ENCODE measurements around the gene RHOU.
"Not testable (repeated sequence)": the region's sequence is repeated elsewhere in the genome, so short reads cannot be mapped to it uniquely, and the experiment has no call there.

RHOU gene

DNA sequence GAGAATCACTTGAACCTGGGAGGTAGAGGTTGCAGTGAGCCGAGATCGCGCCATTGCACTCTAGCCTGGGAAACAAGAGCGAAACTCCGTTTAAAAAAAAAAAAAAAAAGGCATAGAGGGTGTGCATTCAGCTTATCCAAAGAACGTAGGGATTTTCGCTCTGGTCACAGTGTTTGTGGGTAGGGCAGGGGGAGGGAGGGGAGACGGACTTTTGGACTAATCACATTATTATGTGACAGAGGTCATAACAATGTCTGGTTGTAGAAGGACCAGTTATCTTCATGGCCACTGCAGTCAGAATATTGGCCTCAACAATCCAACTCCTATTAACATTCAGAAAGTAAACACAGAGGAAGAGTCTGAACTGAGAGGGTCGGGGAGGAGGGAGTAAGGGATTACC is 25.7 kb downstream of the RHOU start:
- no peak for DNase-seq

DNA sequence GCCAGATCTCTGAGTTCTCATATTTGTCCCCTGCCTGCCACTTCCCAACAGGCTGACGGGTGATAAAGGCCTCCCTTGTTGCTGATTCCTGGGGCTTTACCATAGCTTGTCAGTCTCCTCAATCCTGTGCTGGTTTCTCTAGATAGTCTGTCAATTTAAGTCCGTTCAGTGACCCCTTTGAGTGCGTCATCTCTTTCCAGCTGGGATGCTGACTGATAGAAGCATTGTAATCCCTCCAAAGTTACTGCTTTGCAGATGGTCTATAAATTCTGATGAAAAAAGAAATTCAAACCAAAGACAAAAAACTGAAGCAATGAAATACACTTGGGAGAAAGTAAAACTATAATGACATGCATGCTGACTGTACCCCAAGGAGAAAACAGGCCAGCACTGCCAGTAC is 28.3 kb downstream of the RHOU start:
- DNase-seq, result no peak

DNA sequence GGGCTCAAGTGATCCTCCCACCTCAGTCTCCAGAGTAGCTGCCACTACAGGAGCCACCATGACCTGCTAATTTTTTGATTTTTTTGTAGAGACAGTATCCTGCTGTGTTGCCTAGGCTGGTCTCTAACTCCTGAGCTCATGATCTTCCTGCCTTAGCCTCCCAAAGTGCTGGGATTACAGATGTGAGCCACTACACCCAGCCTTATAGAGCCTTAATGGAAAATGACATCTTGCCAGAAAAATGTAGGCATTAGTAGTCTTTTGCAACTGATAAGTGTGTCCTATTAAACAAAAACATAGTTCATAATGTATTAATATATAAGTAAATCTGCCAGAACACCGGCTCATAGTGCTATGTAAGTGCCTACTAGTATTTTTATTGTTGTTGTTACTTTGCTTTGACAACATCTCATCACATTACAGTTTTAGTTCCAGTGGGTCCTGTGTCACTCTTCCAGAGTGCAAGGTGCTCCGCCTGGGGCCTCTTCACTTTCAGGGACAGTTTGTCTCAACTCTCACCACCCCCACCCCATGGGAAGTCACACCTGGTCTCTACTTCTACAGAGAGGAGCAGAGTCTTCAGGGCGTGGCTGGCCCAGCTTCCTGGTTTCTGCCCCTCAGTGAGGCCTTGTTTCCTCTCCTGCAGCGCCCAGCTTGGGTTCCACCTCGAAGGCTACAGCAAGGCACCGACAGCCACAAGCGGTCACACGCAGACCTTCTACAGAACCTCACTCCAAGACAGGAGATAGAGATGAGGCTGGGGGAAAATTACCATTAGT is 30.1 kb downstream of the RHOU start:
- DNase-seq, result no peak

DNA sequence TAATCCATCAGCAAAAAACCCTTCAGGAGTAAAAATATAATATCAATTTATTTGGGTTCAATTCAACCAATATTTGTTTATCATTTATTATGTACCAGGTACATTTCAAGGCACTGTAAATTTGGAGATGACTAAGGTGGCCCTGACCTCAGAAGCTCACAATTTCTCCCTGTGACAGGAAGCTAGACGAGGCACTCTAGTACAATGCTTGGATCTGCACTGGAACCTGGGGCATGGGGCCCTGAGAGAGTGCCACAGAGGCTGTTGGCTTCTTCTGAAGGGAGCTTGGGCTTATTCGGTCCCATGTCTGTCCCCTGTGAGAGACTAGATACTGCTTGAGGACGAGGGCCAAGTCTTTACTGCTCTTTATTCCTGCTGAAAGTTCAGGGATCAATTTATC is 31.5 kb downstream of the RHOU start:
- no peak for DNase-seq

DNA sequence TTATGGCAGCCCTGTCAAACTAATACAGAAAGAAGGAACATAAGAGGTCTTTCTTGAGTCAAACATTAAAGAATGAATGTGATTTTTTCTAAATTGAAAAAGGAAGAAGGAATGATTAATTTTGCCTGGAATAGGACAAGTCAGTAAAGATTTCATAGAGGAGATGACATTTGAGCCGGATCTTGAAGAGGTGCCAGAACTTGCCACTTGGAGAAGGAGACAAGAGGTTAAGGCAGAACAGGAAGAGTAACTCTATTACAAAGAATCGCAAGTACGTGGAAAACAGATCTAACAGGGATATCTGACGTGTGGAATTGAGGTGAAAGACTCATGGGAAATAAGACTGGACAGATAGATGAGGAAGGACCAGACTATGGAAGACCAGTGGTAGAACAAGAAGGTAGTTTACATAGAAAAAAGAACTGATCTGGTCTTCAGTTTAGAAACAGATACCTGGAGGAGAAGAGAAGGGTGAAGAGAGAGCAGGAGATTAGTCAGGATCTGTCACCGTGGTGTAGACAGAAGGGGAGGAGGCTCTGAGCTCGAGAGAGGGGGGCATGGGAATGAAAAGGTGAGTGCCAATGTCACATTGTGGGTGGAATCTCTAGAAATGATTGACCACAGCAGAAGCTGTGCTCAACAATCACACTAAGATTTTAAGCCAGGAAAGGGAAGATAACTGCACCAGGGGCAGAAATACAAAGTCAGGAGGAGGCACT is 32.5 kb downstream of the RHOU start:
- DNase-seq, result no peak

DNA sequence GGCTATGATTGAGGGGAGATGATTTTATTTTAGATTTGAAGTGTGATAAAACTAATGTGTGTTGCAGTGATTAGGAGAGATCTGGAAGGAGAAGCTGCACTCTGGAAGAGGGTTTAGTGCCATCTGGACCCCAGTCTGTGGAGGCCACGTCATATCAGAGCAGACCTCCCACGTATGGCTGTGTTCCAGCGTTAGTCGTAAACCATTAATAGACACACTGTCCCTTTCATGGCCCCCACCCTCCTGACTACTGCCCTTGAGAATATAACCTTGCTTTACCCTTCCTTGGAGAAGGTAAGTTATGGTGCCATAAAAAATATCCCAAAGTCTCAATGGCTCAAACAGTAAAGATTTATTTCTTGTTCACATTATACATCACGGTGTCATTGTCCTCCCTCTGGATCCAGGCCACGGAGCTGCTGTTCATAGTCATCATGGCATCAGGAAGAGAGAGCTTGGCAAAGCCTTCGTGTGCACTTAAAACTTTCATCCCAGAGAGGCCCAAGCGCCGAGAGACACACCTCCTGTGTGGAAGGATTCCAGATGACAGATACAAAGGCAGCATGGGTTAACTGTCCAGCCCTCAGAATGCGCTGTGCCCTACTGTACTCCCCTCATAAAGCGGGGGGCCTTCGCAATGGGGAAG is 33.2 kb downstream of the RHOU start:
- DNase-seq, result no peak

DNA sequence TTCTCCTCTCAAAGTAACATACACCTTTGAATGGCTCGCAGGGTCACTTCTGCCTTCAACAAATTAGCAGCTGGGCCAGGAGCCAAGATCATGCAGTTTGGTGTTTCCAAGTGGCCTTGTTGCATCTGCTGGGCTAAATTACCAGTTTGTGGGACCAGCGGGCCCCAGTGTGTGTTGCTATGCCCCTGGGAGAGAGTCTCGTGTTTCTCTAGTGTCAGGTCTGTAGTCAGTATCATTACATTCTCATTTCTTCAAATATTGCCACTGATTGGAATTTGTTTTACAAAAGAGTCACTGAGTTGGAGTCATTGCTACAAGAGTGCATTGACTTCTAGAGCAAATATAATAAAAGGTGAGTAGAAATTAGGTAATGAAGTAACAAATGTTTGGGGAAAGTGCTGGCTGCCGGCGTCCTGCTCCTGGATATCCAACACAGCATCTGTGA is 35.5 kb downstream of the RHOU start:
- DNase-seq, result peak; percentile 71

DNA sequence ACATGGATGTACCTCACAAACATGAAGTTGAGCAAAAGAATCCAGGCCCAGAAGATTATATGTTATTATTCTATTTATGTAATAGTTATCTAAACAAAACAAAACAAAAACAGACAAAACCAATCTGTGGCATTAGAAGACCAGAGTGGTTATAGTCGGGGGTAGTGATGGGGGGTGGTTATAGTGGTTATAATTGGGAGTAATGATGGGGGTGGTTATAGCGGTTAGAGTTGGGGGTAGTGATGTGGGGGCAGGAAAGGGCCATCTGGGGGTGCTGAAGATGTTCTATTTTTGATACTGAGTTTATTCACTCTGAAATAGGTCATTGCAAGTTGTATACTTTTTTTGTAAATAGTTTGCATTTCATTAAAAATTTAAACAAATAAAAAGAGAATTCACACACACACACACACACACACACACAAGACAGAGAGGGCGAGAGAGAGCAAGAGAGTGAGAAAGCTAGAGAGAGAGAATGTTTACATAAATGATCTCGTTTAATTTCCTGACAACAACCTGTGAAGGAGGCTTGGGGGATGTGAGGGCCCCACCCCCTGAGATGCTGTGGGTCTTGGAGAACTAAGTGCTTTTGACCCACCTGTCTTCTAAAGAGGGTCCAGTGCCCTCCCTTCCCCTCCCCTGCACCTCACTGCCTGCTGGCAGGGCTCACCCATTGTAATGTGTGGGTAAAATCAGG is 37.4 kb downstream of the RHOU start:
- DNase-seq, result no peak

DNA sequence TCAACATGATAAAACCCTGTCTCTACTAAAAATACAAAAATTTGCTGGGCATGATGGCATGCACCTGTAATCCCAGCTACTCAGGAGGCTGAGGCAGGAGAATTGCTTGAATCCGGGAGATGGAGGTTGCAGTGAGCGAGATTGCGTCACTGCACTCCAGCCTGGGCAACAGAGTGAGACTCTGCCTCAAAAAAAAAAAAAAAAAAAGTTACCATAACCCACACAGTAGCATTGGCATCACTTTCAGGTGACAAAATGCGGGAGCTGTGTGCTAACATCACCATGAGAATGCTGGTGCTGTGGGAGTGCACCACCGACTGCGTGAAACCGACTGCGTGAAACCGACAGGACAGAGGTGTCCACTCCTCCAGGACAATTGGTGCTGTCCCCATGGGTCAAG is 40.7 kb downstream of the RHOU start:
- DNase-seq, result not testable (repeated sequence)

DNA sequence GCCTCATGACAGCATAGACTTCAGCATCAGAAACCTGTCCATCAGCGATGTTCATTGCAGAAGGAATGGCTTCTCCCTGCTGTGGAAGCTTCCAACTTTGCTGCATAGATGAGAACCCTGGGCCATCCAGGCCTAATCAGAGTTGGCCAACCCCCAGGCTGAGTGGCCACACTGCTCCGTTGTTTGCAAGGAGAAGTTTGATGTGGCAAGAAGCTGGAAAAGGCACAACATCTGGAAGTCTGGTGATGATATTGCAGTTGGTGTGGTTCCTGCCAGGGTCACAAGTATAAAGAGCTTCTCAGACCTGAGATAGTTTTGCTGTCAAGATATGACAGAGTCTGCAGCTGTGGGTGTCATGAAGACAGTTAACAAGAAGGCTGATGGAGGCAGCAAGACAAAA is 41.2 kb downstream of the RHOU start:
- DNase-seq, result no peak

DNA sequence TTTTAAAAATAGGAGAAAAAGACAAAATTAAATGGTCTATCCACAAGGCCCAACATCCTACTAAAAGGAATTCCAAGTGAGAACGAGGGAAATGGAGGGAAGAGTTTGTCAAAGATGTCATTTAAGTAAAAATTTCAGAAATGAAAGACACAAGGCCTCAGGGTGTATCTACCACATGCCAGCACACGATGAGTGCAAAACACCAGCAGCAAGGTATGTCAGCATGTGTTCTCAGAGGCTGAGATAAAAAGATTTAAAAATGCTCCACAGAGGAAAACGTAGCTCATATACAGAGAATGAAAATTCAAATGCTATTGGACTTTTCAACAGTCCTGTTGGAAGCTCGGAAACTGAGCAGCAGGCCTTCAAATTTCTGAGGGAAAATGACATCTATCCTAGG is 42.0 kb downstream of the RHOU start:
- no peak for DNase-seq

DNA sequence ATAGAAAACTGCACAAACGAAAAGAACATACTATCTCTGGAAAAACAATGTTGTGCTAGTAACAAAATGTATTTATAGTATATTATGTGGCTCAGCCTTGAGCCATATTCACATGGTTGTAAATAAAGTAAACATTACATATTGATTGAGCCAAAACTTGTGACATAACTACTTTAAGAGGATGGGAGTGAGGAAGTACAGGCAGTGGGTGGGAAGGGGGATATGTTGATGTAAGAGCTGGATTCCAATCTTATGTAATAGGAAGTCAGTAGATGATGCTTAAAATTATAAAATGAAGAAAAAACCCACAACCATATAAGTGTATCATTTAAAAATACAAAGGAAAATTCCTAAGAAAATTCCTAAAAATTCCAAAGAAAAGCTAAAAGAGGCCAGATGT is 42.7 kb downstream of the RHOU start:
- no peak for DNase-seq

DNA sequence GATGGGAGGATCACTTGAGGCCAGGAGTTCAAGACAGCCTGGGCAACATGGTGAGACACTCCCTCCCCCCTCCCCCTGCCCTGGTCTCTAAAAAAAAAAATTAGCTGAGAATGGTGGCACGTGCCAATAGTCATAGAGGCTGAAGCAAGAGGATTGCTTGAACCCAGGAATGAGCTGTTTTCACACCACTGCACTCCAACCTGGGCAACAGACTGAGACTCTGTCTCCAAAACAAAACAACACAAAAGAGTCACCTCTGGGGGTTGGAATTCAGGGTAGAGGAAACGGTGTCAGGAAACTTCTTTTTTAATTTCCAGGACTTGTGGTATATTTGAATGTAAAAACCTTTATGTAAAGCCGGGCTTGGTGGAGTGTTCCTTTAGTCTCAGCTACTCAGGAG is 43.2 kb downstream of the RHOU start:
- DNase-seq, result no peak

DNA sequence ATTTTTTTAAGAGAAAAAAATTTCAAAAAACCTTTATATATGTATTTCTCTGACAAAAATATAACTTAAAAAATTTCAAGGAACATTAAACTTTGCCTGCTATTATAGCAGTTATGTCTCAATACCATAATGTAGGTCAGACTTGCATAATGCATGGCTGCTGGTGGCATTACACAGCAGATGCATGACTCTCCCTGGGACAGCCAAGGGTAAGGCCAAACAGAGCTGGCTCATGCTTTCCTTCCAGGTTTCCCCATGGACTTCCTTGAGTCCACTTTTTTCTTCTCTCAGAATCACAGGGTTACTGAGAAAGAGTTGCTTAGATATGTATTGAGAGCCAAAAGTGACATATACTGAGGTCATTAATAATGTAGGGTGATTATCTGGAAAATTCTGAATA is 43.7 kb downstream of the RHOU start:
- DNase-seq, result no peak

DNA sequence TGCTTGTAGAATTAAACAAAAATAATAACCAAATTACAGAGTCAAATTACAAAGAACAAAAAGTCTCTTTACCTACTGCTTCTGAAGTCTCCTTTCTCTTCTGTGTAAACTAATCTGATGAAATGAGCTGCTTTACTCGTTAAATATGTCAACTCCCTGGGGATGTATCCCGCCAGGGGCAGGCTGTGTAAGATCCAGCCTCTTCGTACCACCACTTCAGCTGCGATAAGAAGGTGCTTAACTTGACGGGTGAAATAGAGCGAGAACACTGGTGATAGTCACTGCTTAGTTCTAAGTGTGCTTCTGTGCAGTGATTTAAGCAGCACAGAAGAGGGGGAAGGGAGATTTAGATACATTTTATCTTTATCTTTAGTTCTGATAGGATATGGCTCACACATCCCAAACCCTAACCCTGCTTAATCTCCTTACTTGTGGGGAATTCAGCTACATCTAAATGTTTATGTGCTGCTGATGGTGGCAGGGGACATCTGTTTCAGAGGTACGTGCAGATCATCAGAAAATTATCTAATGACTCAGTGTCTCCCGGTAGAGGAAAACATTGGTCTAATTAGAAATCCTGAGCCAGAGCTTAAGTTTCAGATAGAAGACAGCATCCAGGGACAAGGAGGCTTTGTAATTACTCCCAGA is 46.0 kb downstream of the RHOU start:
- peak; percentile 55 for DNase-seq

DNA sequence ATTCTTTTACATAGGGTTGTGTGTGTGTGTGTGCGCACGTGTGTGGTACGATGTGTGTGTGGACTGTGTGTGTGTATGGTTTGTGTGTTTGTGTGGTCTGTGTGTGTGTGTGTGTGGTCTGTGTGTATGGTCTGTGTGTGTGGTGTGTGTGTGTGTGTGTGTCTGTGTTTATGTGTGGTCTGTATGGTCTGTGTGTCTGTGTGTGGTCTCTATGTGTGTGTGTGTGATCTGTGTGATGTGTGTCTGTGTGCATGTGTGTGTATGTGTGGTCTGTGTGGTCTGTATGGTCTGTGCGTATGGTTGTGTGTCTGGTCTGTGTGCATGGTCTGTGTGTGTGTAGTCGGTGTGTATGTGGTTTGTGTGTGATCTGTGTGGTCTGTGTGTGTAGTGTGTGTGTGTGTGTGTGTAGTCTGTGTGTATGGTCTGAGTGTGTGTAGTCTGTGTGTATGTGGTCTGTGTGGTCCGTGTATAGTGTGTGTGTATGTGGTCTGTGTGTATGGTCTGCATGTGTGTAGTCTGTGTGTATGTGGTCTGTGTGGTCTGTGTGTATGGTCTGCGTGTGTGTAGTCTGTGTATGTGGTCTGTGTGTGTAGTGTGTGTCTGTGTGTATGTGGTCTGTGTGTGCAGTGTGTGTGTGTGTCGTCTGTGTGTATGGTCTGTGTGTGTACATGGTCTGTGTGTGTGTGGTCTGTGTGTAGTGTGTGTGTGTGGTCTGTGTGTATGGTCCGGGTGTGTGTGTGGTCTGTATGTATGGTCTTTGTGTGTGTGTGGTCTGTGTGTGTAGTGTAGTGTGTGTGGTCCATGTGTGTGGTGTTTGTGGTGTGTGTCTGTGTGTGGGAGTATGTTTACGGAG is 46.8 kb downstream of the RHOU start:
- DNase-seq, result no peak

DNA sequence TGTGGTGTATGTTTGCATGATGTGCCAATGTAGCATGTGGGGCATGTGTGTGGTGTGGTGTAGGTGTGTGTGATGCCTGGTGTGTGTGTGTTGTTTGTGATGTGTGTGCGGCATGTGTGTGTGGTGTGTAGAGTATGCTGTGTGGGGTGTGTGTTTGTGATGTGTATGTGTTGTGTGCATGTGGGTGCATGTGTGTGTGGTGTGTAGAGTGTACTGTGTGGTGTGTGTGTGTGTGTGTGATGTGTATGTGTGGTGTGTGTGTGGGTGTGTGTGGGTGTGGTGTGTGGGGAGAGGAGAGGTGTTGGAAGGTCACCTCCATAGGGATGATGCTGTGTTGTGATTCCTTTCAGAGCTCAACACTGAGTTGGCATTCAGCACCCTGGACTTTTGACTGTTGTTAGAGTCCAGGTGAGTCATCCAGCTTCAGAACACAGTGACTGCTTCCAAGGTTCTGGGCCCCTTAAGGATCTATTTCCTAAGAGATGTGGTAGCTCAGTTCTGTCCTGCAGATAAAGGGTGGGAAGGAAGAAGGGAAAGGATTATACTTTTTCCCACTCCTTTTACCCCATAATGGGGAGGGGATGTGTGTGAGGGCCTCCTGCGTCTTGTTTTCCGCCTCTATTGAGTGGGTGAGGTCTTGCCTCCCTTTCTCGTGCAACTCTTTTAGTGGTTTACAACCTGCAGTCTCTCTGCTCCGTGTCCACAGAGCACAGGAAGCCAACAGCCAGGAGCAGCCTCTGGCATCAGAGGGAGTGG is 47.6 kb downstream of the RHOU start:
- DNase-seq, result no peak

DNA sequence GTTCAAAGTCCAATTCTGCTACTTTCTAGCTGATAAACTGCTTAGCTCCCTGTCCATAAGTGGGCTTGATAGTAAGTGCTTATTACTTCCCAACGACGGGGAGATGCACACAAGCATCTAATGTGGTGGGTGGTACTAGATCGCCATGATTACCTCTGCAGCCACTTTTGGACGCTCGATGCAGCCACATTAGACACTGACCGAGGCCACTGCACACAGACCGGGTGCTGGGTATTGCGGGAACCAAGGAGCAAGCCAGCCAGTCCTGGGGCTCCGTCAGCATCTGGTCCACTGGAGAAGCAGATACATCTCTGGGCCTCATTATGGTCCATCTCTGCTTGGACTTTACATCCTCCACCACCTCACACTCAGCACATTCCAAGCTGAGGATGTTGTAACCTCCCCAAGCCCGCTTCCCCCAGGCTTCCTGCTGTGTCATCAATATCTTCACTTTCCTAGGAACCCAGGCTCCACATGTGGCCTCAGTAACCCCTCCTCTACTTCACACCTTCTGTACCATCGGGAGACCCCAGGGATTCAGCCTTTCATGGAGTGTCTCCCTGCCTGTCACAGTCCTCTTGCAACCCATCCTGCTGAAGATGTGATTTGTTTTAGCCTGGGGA is 48.2 kb downstream of the RHOU start:
- peak; percentile 47 for DNase-seq

DNA sequence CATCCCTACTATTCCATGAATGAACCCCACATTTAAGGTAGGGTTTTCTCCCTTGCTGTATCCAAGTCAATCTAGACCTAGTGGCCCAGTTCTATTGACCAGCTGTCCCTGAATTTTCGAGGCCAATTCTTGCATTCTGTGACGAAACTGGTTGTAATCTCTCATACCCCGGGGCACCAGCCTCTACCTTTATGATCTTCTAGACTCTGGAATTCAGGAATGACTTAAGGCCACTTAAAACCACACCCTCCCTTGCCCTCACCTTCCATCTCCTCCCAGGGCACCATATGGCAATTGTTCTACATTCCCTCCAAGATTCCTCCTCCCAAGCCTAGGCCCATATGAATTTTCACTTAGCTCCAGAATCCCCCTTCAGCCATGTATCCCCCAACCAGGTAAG is 48.9 kb downstream of the RHOU start:
- no peak for DNase-seq
